T-cell (primary cell): Measurements from ENCODE around the gene EFS. TPM values are rescaled to one million over a fixed set of nuclear protein-coding genes. Genes with fewer than 3 reads are reported as not detected.

Source experiments
- ATAC-seq, 4 experiments: fragments of 200-7000 bp in 3 of 4; fragments of 150-1000 bp in 1 of 4; cut with Tn5 transposase; replicated peaks in 1 of 4; 1 replicate in 3 of 4; 2 replicates in 1 of 4; pipeline ENCODE4 v1.10.0; 2021; ENCODE audit warnings: moderate library complexity in 3 of 4, mild to moderate bottlenecking in 2 of 4, moderate number of reproducible peaks in 1 of 4
- CTCF ChIA-PET, 2 donors: fragments of 300-600 bp; sonication (Branson Sonifier 250); formaldehyde crosslinking; loops; one replicate each; lab custom pipeline; 2022; ENCODE audit warnings: antibody characterized with exemption in 2 of 2; lab: Charles Lee
- POLR2A ChIA-PET, 2 donors: fragments of 300-600 bp; sonication (Branson Sonifier 250); formaldehyde crosslinking; loops; one replicate each; lab custom pipeline; 2022; ENCODE audit warnings: antibody characterized with exemption in 2 of 2; lab: Charles Lee
- DNase-seq, 35 experiments: peaks; one replicate each; pipeline versions ENCODE4 v3.0.0 to v3.0.0-alpha.2; 2013 to 2023
- H3K27ac ChIP-seq: one replicate; pipeline ENCODE4 v1.5.1; 2013; ENCODE audit warnings: low read length
- H3K27me3 ChIP-seq, 2 experiments: replicated peaks in 1 of 2; 1 replicate in 1 of 2; 2 replicates in 1 of 2; pipeline versions ENCODE4 v1.6.1 to v1.7.0; 2013; ENCODE audit warnings: low read length in 1 of 2, mixed read lengths in 1 of 2; ENCODE audit not compliant: control insufficient read depth in 2 of 2, insufficient read depth in 2 of 2; ENCODE audit errors: extremely low read depth in 1 of 2
- H3K36me3 ChIP-seq, 2 donors: 1 replicate in 1 of 2; 2 replicates in 1 of 2; pipeline versions ENCODE4 v1.6.1 to v1.7.0; 2013; ENCODE audit warnings: low read length in 1 of 2; ENCODE audit not compliant: control insufficient read depth in 2 of 2, insufficient read depth in 1 of 2; ENCODE audit errors: extremely low read depth in 1 of 2
- H3K4me1 ChIP-seq, 2 experiments: 1 replicate in 1 of 2; 2 replicates in 1 of 2; pipeline versions ENCODE4 v1.6.1 to v1.7.0; 2013; ENCODE audit warnings: low read length in 2 of 2, mixed read lengths in 1 of 2; ENCODE audit not compliant: insufficient read depth in 2 of 2, control insufficient read depth in 1 of 2; ENCODE audit errors: extremely low read depth in 1 of 2
- H3K4me3 ChIP-seq, 2 donors: 1 replicate in 1 of 2; 2 replicates in 1 of 2; pipeline versions ENCODE4 v1.5.1 to v1.7.0; 2013; ENCODE audit warnings: mild to moderate bottlenecking in 2 of 2, low read length in 1 of 2, moderate library complexity in 1 of 2; ENCODE audit not compliant: control insufficient read depth in 1 of 2; ENCODE audit errors: extremely low read depth in 1 of 2
- H3K9me3 ChIP-seq: 2 replicates; pipeline ENCODE4 v1.7.0; 2013
- H3K27ac Mint-ChIP-seq, 2 donors: one replicate each; pipeline ENCODE4 v1.8.0; 2020 to 2021; ENCODE audit warnings: mild to moderate bottlenecking in 2 of 2, mixed read lengths in 2 of 2
- H3K27me3 Mint-ChIP-seq, 2 donors: one replicate each; pipeline ENCODE4 v1.8.0; 2021 to 2022; ENCODE audit warnings: mixed read lengths in 2 of 2
- H3K36me3 Mint-ChIP-seq: one replicate; pipeline ENCODE4 v1.8.0; 2021; ENCODE audit warnings: mixed read lengths
- H3K4me1 Mint-ChIP-seq, 3 donors: one replicate each; pipeline ENCODE4 v1.8.0; 2020 to 2022; ENCODE audit warnings: mixed read lengths in 3 of 3, mild to moderate bottlenecking in 1 of 3
- H3K4me3 Mint-ChIP-seq, 3 donors: one replicate each; pipeline ENCODE4 v1.8.0; 2020 to 2022; ENCODE audit warnings: mild to moderate bottlenecking in 3 of 3, mixed read lengths in 3 of 3, moderate library complexity in 3 of 3
- H3K9me3 Mint-ChIP-seq, 3 donors: one replicate each; pipeline ENCODE4 v1.8.0; 2020 to 2022; ENCODE audit warnings: mixed read lengths in 3 of 3
- WGBS: methylation state at CpG from one replicate; pipeline ENCODE4 v1.1.5; 2013; ENCODE audit warnings: missing lambda C conversion rate; ENCODE audit not compliant: insufficient coverage; 5-methylcytosine and 5-hydroxymethylcytosine counted together
- total RNA-seq, 35 experiments: library from RNA in 6 of 35; stranded (reverse) in 6 of 35; fragments of 120-200 nt in 1 of 35; gene quantifications; one replicate each; pipeline versions ENCODE4 v1.2.1 to v1.2.4 and lab custom pipeline; 2013 to 2026

The EFS gene
- total RNA-seq, 5 donors from 2014 or later (not counting 1 experiment from before 2014, with no cell fraction given): 0.15 TPM; not detected in 4

DNA sequence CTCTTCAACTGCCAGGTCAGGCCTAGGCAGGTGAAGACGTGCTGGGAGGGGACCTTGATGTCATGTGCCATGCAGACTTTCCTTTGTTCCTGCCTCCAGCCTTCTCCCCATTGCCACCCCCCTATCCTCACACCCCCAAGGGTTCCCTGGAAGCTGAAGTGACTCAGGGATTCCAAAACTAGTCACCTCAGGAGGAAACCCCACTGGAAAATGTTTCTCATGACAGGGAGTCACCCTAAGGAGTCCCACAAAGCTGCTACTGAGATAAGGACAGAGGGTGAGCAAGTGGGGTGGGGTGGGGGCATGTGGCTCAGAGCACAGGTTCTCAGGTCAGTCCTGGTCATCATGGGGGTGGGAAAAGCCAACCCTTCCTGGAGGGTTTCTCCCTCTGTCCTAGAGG is 5.2 kb upstream of the EFS start:
- H3K9me3 Mint-ChIP-seq: no peaks in the 10 kb centered on the region
- Histone ChIP-seq H3K27me3 (peaks cover 6 to 32% of the 10 kb centered on the region in 2 experiments), H3K9me3 (no peaks in the 10 kb centered on the region), H3K27ac (no peak overlapping the region), H3K36me3 (no peaks in the 10 kb centered on the region), H3K4me1 (peaks cover 0 to 2% of the 10 kb centered on the region in 2 experiments), H3K4me3 (no peak overlapping the region)
- ATAC-seq (no peak), DNase-seq (no peak)
- H3K4me1 Mint-ChIP-seq: peaks cover 0 to 2% (median 2%) of the 10 kb centered on the region in 3 donors
- H3K36me3 Mint-ChIP-seq: no peaks in the 10 kb centered on the region
- no peak overlapping the region for H3K4me3 Mint-ChIP-seq
- CTCF ChIA-PET: interaction anchor here (0.6 to 1.6 kb wide), 3 partner anchors 10 to 1008 kb away, joined by 3 to 6 read pairs (median 3); no protein-coding TSS in a partner anchor
- WGBS: no CpG with 5 or more reads among the region's 1 CpG
- POLR2A ChIA-PET: no interaction called here
- H3K27ac Mint-ChIP-seq: no peak overlapping the region
- H3K27me3 Mint-ChIP-seq: peaks cover 24 to 25% of the 10 kb centered on the region in 2 donors

DNA sequence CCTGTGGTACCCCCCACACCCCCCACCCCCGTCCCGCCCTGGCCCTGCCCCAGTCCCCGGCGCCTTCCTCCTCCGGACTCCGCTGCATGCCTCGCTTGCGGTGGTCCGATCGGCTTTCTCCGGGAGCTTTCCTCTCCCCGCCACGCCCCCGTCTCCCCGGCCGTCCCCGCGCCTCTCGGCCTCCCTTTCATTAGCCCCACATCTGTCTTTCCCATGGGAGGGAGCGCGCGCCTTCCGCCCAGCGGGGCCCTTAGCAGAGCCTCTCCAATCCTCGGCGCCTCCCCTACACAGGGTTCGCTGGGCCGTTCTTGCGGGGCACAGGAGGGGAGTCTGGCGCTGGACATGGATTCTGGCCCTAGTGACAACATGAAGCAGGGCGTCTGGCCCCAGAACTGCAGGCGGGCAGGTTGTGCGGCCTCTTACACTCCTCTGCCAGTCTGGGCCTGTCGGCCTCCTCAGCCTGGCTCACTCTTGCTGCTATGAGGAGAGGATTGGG is 1.5 kb upstream of the EFS start:
- H3K36me3 Mint-ChIP-seq: no peaks in the 10 kb centered on the region
- H3K27ac Mint-ChIP-seq: no peak overlapping the region
- peaks cover 33 to 43% of the 10 kb centered on the region in 2 donors for H3K27me3 Mint-ChIP-seq
- H3K9me3 Mint-ChIP-seq: no peaks in the 10 kb centered on the region
- no peak overlapping the region for H3K4me3 ChIP-seq
- peaks cover 0 to 5% (median 2%) of the 10 kb centered on the region in 3 donors for H3K4me1 Mint-ChIP-seq
- H3K4me1 ChIP-seq: peaks cover 0 to 2% of the 10 kb centered on the region in 2 experiments
- ChIA-PET CTCF (no interaction called here), POLR2A (no interaction called here)
- H3K36me3 ChIP-seq: no peaks in the 10 kb centered on the region
- WGBS: 80% methylated on average over 28 of the region's 34 CpGs
- peak overlapping the region in 1 of 3 donors; percentile 4 for H3K4me3 Mint-ChIP-seq
- H3K9me3 ChIP-seq: no peaks in the 10 kb centered on the region
- DNase-seq (no peak), ATAC-seq (no peak)
- H3K27ac ChIP-seq: no peak overlapping the region
- peaks cover 11 to 51% of the 10 kb centered on the region in 2 experiments for H3K27me3 ChIP-seq

DNA sequence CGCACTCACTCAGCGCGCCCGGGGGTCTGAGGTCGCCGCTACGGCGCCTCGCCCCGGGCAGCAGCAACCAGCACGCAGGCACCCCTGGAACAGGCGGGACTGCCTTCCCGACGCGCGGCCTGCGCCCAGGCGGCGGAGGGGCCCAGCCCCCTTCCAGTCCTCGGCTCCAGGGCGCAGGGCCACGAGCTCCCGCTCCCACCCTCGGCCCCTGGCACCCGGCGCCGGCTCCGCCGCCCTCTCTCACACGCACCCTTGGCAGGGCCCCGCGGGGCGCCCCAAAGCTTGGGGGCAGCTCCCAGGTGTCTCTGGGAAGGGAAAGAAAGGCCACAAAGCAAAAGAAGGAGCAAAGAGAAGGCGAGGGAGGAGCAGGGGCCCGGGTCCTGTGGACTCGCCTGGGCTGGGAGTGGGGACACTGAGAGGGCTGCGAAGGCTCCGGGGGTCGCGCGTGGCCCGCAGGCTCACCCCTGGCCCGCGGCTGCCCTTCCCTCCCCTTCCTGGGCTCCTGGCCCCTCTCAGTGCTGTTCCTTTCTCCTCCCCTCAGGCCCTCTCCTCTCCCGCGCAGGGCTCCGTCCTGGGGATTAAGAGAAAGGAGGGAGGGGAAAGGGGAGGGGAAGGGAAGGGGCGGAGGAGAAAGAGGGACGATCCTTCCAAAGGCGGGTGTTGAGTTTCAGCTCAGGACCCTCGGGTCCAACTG is 907 bp upstream of the EFS start:
- 3% methylated on average over 27 of the region's 51 CpGs for WGBS
- H3K4me3 Mint-ChIP-seq: no peak overlapping the region
- POLR2A ChIA-PET: no interaction called here
- Histone ChIP-seq H3K27me3 (peaks cover 11 to 50% of the 10 kb centered on the region in 2 experiments), H3K27ac (no peak overlapping the region), H3K4me3 (no peak overlapping the region), H3K9me3 (no peaks in the 10 kb centered on the region), H3K4me1 (peaks cover 0 to 2% of the 10 kb centered on the region in 2 experiments), H3K36me3 (no peaks in the 10 kb centered on the region)
- DNase-seq: no peak
- H3K27me3 Mint-ChIP-seq: peaks cover 31 to 46% of the 10 kb centered on the region in 2 donors
- H3K9me3 Mint-ChIP-seq: no peaks in the 10 kb centered on the region
- H3K4me1 Mint-ChIP-seq: peaks cover 0 to 5% (median 2%) of the 10 kb centered on the region in 3 donors
- ATAC-seq: no peak
- CTCF ChIA-PET: no interaction called here
- no peaks in the 10 kb centered on the region for H3K36me3 Mint-ChIP-seq
- no peak overlapping the region for H3K27ac Mint-ChIP-seq

DNA sequence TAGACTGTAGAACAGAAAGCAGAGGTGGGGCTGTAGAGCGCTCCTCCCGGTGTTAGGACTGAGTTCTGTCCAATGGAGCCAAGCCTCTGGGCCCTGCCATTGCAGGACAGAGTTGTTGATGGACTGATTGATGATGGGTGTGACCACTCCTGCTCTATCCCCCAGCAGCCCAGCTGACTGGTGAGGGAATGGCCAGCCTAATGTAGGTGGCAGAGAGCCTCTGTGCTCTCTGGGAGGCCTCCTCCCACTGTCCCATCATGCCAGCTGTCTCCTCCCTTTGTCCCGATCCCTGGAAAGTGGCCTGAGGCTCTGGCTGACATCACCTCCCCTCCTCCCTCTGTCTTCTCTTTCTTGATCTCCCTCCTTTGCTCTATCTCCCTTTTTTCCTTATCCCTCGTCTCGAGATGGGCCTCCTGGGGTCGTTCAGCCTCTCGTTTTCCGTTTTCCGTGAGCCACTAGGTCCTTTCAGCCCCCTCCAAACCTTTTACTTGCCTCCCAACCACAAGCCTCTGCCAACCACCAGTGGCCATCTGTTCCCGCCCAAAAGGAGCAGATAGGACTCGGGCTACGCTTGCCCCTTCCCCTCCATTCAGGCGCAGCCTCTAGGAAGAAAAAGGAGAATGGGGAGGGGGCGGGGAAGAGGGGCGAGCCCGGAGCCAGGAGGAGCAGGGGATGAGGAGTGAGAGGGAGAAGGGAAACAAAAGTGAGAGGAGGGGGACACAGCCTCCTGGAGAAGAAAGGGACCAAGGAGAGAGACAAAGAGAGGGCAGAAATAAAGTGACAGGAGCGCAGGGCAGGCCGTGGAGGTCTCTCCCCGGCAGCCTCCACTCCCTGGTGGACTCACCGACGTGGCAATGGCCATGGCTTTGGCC is 572 bp downstream of the EFS start:
- Mint-ChIP-seq H3K4me1 (peaks cover 0 to 5% (median 2%) of the 10 kb centered on the region in 3 donors), H3K36me3 (no peaks in the 10 kb centered on the region), H3K4me3 (no peak overlapping the region), H3K27ac (no peak overlapping the region), H3K27me3 (peaks cover 32 to 53% of the 10 kb centered on the region in 2 donors), H3K9me3 (no peaks in the 10 kb centered on the region)
- Histone ChIP-seq H3K27me3 (peaks cover 11 to 53% of the 10 kb centered on the region in 2 experiments), H3K27ac (no peak overlapping the region), H3K36me3 (no peaks in the 10 kb centered on the region), H3K9me3 (no peaks in the 10 kb centered on the region), H3K4me3 (no peak overlapping the region), H3K4me1 (peaks cover 0 to 2% of the 10 kb centered on the region in 2 experiments)
- ATAC-seq (no peak), DNase-seq (no peak)
- POLR2A ChIA-PET: no interaction called here
- CTCF ChIA-PET: no interaction called here
- WGBS: 36% methylated on average over 17 of the region's 21 CpGs

DNA sequence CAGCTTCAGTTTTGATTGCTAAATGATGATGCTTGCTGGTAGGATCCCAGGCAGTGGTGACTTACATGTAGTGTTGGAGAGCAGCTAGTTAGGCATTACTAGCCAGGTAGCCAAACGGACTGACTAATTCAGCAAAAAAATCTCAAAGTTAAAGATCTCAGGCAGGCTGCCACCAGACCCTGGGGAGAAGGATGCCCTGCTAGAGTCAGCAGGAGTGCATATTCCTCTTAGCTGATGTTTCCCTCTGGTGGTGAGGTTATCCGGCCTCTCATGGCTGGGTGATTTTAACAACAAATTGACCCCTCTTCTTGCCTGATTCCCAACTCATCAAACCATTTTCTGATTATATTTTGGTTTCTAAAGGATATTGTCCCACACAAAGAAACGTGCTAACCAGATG is 2.8 kb downstream of the EFS start:
- H3K27me3 ChIP-seq: peaks cover 8 to 61% of the 10 kb centered on the region in 2 experiments
- no peak overlapping the region for H3K27ac Mint-ChIP-seq
- H3K9me3 Mint-ChIP-seq: no peaks in the 10 kb centered on the region
- H3K36me3 ChIP-seq: no peaks in the 10 kb centered on the region
- ChIA-PET POLR2A (no interaction called here), CTCF (interaction anchor here in 1 of 2 donors (0.6 kb wide), 1 partner anchor 93 kb away, joined by 3 read pairs; no protein-coding TSS in a partner anchor)
- H3K27me3 Mint-ChIP-seq: peaks cover 21 to 39% of the 10 kb centered on the region in 2 donors
- H3K4me3 Mint-ChIP-seq: no peak overlapping the region
- no peaks in the 10 kb centered on the region for H3K36me3 Mint-ChIP-seq
- no peak overlapping the region for H3K4me3 ChIP-seq
- peaks cover 0 to 2% of the 10 kb centered on the region in 2 experiments for H3K4me1 ChIP-seq
- peak in 1 of 35 experiments; percentile 14 for DNase-seq
- H3K9me3 ChIP-seq: no peaks in the 10 kb centered on the region
- no peak for ATAC-seq
- H3K27ac ChIP-seq: no peak overlapping the region
- no CpG with 5 or more reads among the region's 3 CpGs for WGBS
- H3K4me1 Mint-ChIP-seq: peaks cover 0 to 5% (median 2%) of the 10 kb centered on the region in 3 donors

DNA sequence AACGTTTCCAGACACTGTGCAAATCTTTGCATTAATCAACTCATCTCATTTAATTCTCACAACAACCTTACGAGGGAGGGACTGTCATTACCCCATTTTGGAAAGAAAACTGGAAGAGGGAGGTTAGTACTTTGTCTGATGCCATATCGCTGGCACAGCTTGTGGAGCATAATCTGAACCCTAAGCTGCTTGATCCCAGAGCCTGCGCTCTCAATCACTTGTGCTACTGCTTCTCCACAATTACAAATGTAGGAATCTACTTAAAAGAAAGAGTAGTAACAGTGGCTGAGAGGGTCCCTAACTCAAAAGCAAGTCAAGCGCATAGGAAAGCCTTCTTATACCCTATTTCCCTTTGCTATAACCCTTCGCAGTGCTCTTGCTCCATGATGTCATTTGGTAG is 3.2 kb downstream of the EFS start:
- no peak overlapping the region for H3K27ac ChIP-seq
- ChIA-PET CTCF (interaction anchor here in 1 of 2 donors (0.6 kb wide), 1 partner anchor 93 kb away, joined by 3 read pairs; no protein-coding TSS in a partner anchor), POLR2A (no interaction called here)
- no peaks in the 10 kb centered on the region for H3K9me3 ChIP-seq
- H3K4me1 ChIP-seq: peaks cover 0 to 2% of the 10 kb centered on the region in 2 experiments
- H3K36me3 ChIP-seq: no peaks in the 10 kb centered on the region
- ATAC-seq: no peak
- H3K36me3 Mint-ChIP-seq: no peaks in the 10 kb centered on the region
- WGBS: no CpG with 5 or more reads among the region's 6 CpGs
- peaks cover 0 to 2% (median 1%) of the 10 kb centered on the region in 3 donors for H3K4me1 Mint-ChIP-seq
- no peak overlapping the region for H3K4me3 ChIP-seq
- H3K27me3 Mint-ChIP-seq: peaks cover 17 to 35% of the 10 kb centered on the region in 2 donors
- no peak overlapping the region for H3K4me3 Mint-ChIP-seq
- H3K9me3 Mint-ChIP-seq: no peaks in the 10 kb centered on the region
- DNase-seq: no peak
- peaks cover 7 to 61% of the 10 kb centered on the region in 2 experiments for H3K27me3 ChIP-seq
- H3K27ac Mint-ChIP-seq: no peak overlapping the region
